ENCODE results near the gene IRAG1.

DNA sequence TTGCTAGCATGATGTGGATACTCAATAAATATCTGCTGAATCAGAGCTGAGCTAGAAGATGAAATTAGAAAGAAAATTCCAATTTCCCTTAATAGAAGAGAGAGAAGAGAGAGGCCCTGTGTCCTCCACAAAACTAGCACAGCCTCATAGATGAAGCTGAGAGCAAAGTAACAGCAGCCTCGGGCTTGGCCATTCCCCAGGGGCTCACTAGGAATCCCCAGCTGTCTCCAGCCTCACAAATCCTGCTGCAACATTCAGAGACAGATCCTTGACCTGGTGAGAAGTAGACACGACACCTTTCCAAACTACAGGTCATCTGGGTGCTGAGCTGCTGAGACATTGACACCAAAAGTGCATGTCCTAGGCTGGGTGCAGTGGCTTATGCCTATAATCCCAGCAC is 26.1 kb upstream of the IRAG1 start:
- TF ChIP-seq, protein P1, sequence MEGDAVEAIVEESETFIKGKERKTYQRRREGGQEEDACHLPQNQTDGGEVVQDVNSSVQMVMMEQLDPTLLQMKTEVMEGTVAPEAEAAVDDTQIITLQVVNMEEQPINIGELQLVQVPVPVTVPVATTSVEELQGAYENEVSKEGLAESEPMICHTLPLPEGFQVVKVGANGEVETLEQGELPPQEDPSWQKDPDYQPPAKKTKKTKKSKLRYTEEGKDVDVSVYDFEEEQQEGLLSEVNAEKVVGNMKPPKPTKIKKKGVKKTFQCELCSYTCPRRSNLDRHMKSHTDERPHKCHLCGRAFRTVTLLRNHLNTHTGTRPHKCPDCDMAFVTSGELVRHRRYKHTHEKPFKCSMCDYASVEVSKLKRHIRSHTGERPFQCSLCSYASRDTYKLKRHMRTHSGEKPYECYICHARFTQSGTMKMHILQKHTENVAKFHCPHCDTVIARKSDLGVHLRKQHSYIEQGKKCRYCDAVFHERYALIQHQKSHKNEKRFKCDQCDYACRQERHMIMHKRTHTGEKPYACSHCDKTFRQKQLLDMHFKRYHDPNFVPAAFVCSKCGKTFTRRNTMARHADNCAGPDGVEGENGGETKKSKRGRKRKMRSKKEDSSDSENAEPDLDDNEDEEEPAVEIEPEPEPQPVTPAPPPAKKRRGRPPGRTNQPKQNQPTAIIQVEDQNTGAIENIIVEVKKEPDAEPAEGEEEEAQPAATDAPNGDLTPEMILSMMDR (tag by site-specific recombination; IDR thresholded peaks at IDR 0.05) = no peak
- TF ChIP-seq ZNF24 (tag by site-specific recombination; IDR thresholded peaks at IDR 0.05) = no peak
- no peak for TF ChIP-seq ZNF394 (tag by site-specific recombination; IDR thresholded peaks at IDR 0.05; ENCODE audit: borderline replicate concordance)
- no peak for TF ChIP-seq ZNF561 (tag by site-specific recombination; IDR thresholded peaks at IDR 0.05; ENCODE audit: borderline replicate concordance)
- no peak for TF ChIP-seq ZNF302 (tag by site-specific recombination; IDR thresholded peaks at IDR 0.05; ENCODE audit: low read depth)
- no peak for TF ChIP-seq ZNF274 (IDR thresholded peaks at IDR 0.05; ENCODE audit: low read length)
- TF ChIP-seq ZNF274 (tag by site-specific recombination; IDR thresholded peaks at IDR 0.05; ENCODE audit: borderline replicate concordance) = no peak
- TF ChIP-seq TCF7L2 (IDR thresholded peaks at IDR 0.05; ENCODE audit: borderline replicate concordance, low read depth, low read length) = no peak
- no peak for TF ChIP-seq ZNF792 (tag by site-specific recombination; IDR thresholded peaks at IDR 0.05)
- no peak for TF ChIP-seq ZNF510 (tag by site-specific recombination; IDR thresholded peaks at IDR 0.05; ENCODE audit: insufficient replicate concordance)
- TF ChIP-seq, protein P2, sequence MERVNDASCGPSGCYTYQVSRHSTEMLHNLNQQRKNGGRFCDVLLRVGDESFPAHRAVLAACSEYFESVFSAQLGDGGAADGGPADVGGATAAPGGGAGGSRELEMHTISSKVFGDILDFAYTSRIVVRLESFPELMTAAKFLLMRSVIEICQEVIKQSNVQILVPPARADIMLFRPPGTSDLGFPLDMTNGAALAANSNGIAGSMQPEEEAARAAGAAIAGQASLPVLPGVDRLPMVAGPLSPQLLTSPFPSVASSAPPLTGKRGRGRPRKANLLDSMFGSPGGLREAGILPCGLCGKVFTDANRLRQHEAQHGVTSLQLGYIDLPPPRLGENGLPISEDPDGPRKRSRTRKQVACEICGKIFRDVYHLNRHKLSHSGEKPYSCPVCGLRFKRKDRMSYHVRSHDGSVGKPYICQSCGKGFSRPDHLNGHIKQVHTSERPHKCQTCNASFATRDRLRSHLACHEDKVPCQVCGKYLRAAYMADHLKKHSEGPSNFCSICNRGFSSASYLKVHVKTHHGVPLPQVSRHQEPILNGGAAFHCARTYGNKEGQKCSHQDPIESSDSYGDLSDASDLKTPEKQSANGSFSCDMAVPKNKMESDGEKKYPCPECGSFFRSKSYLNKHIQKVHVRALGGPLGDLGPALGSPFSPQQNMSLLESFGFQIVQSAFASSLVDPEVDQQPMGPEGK (tag by site-specific recombination; IDR thresholded peaks at IDR 0.05) = no peak
